Kidney epithelial cell (primary cell): Measurements from ENCODE around the gene TGFB3. TPM values are rescaled to one million over a fixed set of nuclear protein-coding genes. Genes with fewer than 3 reads are reported as not detected.

ENCODE experiments used
- DNase-seq: peaks from one replicate; pipeline ENCODE4 v3.0.0-alpha.2; 2010; ENCODE audit warnings: low read depth
- H3K27me3 ChIP-seq: 2 replicates; pipeline ENCODE4 v1.6.0; 2011; ENCODE audit warnings: low read length; ENCODE audit not compliant: control insufficient read depth, insufficient read depth
- H3K36me3 ChIP-seq: 2 replicates; pipeline ENCODE4 v1.5.1; 2011; ENCODE audit warnings: low read length; ENCODE audit not compliant: control insufficient read depth, insufficient read depth
- H3K4me3 ChIP-seq: 2 replicates; pipeline ENCODE4 v1.5.1; 2011; ENCODE audit warnings: low read depth, mild to moderate bottlenecking, control low read depth, low read length
- CTCF ChIP-seq: IDR thresholded peaks from 2 replicates; pipeline ENCODE4 v1.5.1; 2011; ENCODE audit warnings: mild to moderate bottlenecking, moderate library complexity, low read length, control low read depth, inconsistent platforms; ENCODE audit not compliant: insufficient read depth, poor library complexity, severe bottlenecking
- total RNA-seq: library from RNA; depleted of rRNA; stranded (reverse); fragments of >200 nt; gene quantifications from 2 replicates; pipeline ENCODE4 v1.2.3, GENCODE V29; 2015

TGFB3 gene
- total RNA-seq, 1 donor from 2014 or later = 3.1 TPM

GRCh38 chr14:75995372-75996041 is 13.7 kb upstream of the TGFB3 start:
- Histone ChIP-seq H3K36me3 (no peaks in the 10 kb centered on the region), H3K4me3 (no peak overlapping the region), H3K27me3 (no peaks in the 10 kb centered on the region)
- no peak for TF ChIP-seq CTCF
- no peak for DNase-seq

- Histone ChIP-seq H3K4me3 (no peak overlapping the region), H3K27me3 (no peaks in the 10 kb centered on the region), H3K36me3 (no peaks in the 10 kb centered on the region)
- no peak for DNase-seq
- TF ChIP-seq CTCF = peak; percentile 46
Measured at GRCh38 chr14:75993567-75994041, 11.8 kb upstream of the TGFB3 start.

GRCh38 chr14:75991753-75992152 is 10.0 kb upstream of the TGFB3 start:
- H3K36me3 ChIP-seq = no peaks in the 10 kb centered on the region
- no peak for TF ChIP-seq CTCF

GRCh38 chr14:75990297-75990696 is 8.5 kb upstream of the TGFB3 start:
- no peaks in the 10 kb centered on the region for H3K27me3 ChIP-seq
- no peak for DNase-seq
- TF ChIP-seq CTCF = no peak
- no peaks in the 10 kb centered on the region for H3K36me3 ChIP-seq
- no peak overlapping the region for H3K4me3 ChIP-seq

More at GRCh38 chr14:75991753-75992152, 10.0 kb upstream of the TGFB3 start:
- DNase-seq = no peak
- H3K27me3 ChIP-seq = no peaks in the 10 kb centered on the region
- H3K4me3 ChIP-seq = no peak overlapping the region

- no peak for DNase-seq
- Histone ChIP-seq H3K4me3 (no peak overlapping the region), H3K27me3 (no peaks in the 10 kb centered on the region), H3K36me3 (no peaks in the 10 kb centered on the region)
- TF ChIP-seq CTCF = no peak
Measured at GRCh38 chr14:75989134-75989533, 7.3 kb upstream of the TGFB3 start.
